IMR-90 (cell line): ENCODE data around the gene TRAPPC5. TPM values are rescaled to one million over a fixed set of nuclear protein-coding genes. Genes with fewer than 3 reads are reported as not detected.

ENCODE experiments used
- ATAC-seq: fragments of 200-7000 bp; cut with Tn5 transposase; 2 replicates; pipeline ENCODE4 v1.9.1; 2020; ENCODE audit warnings: low read depth, mild to moderate bottlenecking, moderate library complexity
- BruUV-seq: library from RNA; stranded (reverse); fragments of 400-500 nt; replicated peaks from 2 replicates; lab custom pipeline; 2021; lab: Mats Ljungman, UMichigan
- CTCF ChIA-PET: fragments of 300-600 bp; formaldehyde crosslinking; extraction: SDS; loops from one replicate; lab custom pipeline; 2021; ENCODE audit warnings: antibody characterized with exemption; lab: Yijun Ruan, JAX
- POLR2A ChIA-PET: fragments of 300-600 bp; sonication (Branson Sonifier 250); formaldehyde crosslinking; loops from one replicate; lab custom pipeline; 2022; ENCODE audit warnings: antibody characterized with exemption; ENCODE audit not compliant: unreplicated experiment; lab: Charles Lee
- DNase-seq: peaks from one replicate; pipeline ENCODE4 v3.0.0; 2013
- H2AFZ ChIP-seq: replicated peaks from 2 replicates; pipeline ENCODE3; 2013; ENCODE audit warnings: low read length, mild to moderate bottlenecking; ENCODE audit not compliant: poor library complexity
- H2AK5ac ChIP-seq: 2 replicates; pipeline ENCODE4 v1.6.1; 2013; ENCODE audit warnings: low read depth, low read length, inconsistent platforms
- H2AK9ac ChIP-seq: replicated peaks from 2 replicates; pipeline ENCODE3; 2013; ENCODE audit warnings: mild to moderate bottlenecking, low read depth, low read length, moderate library complexity; ENCODE audit not compliant: poor library complexity
- H2BK120ac ChIP-seq: 2 replicates; pipeline ENCODE4 v1.6.1; 2013; ENCODE audit warnings: low read depth, low read length, inconsistent platforms
- H2BK15ac ChIP-seq: 3 replicates; pipeline ENCODE4 v1.6.1; 2013; ENCODE audit warnings: low read depth, low read length, inconsistent platforms
- H2BK20ac ChIP-seq: 2 replicates; pipeline ENCODE4 v1.6.1; 2013; ENCODE audit warnings: low read depth, mild to moderate bottlenecking, inconsistent platforms, low read length, moderate library complexity
- H2BK5ac ChIP-seq: 2 replicates; pipeline ENCODE4 v1.6.1; 2013; ENCODE audit warnings: mild to moderate bottlenecking, low read depth, low read length, inconsistent platforms; ENCODE audit not compliant: poor library complexity, severe bottlenecking
- H3K14ac ChIP-seq: replicated peaks from 2 replicates; pipeline ENCODE4 v1.6.1; 2013; ENCODE audit warnings: low read depth, low read length, inconsistent platforms
- H3K18ac ChIP-seq: 2 replicates; pipeline ENCODE4 v1.6.1; 2013; ENCODE audit warnings: low read depth, low read length, control low read depth
- H3K23ac ChIP-seq: 2 replicates; pipeline ENCODE4 v1.6.1; 2013; ENCODE audit warnings: low read depth, low read length, inconsistent platforms
- H3K27ac ChIP-seq: 2 replicates; pipeline ENCODE4 v1.5.1; 2013; ENCODE audit warnings: mild to moderate bottlenecking, control low read depth, low read length; ENCODE audit not compliant: insufficient read depth
- H3K27me3 ChIP-seq: 2 replicates; pipeline ENCODE4 v1.6.1; 2013; ENCODE audit warnings: low read length; ENCODE audit not compliant: control insufficient read depth, insufficient read depth
- H3K36me3 ChIP-seq: 2 replicates; pipeline ENCODE4 v1.6.1; 2013; ENCODE audit warnings: low read length, mixed read lengths; ENCODE audit not compliant: control insufficient read depth, insufficient read depth
- H3K4ac ChIP-seq: 2 replicates; pipeline ENCODE4 v1.6.1; 2013; ENCODE audit warnings: low read depth, low read length, inconsistent platforms
- H3K4me1 ChIP-seq: 2 replicates; pipeline ENCODE4 v1.6.1; 2013; ENCODE audit warnings: low read length, mixed read lengths; ENCODE audit not compliant: control insufficient read depth, insufficient read depth
- H3K4me2 ChIP-seq: 2 replicates; pipeline ENCODE4 v1.6.1; 2013; ENCODE audit warnings: low read depth, mild to moderate bottlenecking, control low read depth, low read length, moderate library complexity
- H3K4me3 ChIP-seq: 2 replicates; pipeline ENCODE4 v1.5.1; 2013; ENCODE audit warnings: low read depth, mild to moderate bottlenecking, control low read depth, low read length, moderate library complexity; ENCODE audit not compliant: insufficient read depth
- H3K56ac ChIP-seq: 2 replicates; pipeline ENCODE4 v1.6.1; 2013; ENCODE audit warnings: low read length, inconsistent platforms; ENCODE audit not compliant: insufficient read depth; ENCODE audit errors: extremely low read depth
- H3K79me1 ChIP-seq, 2 experiments: 2 replicates each; pipeline ENCODE4 v1.6.1; 2013; ENCODE audit warnings: low read length in 2 of 2, inconsistent platforms in 1 of 2, low read depth in 1 of 2
- H3K9ac ChIP-seq: 2 replicates; pipeline ENCODE4 v1.6.1; 2013; ENCODE audit warnings: low read depth, low read length, control low read depth
- H3K9me1 ChIP-seq: 2 replicates; pipeline ENCODE4 v1.6.1; 2013; ENCODE audit warnings: low read length, inconsistent platforms; ENCODE audit not compliant: insufficient read depth
- H3K9me3 ChIP-seq: 2 replicates; pipeline ENCODE4 v1.6.1; 2013; ENCODE audit warnings: low read length; ENCODE audit not compliant: control insufficient read depth, insufficient read depth
- H4K20me1 ChIP-seq: 2 replicates; pipeline ENCODE4 v1.6.1; 2013; ENCODE audit warnings: low read length, inconsistent platforms; ENCODE audit not compliant: insufficient read depth
- H4K5ac ChIP-seq: 2 replicates; pipeline ENCODE4 v1.6.1; 2013; ENCODE audit warnings: mild to moderate bottlenecking, low read depth, low read length, control low read depth
- H4K8ac ChIP-seq, 2 experiments: 2 replicates each; pipeline ENCODE4 v1.6.1; 2013; ENCODE audit warnings: low read depth in 2 of 2, low read length in 2 of 2, control low read depth in 1 of 2, inconsistent platforms in 1 of 2
- H4K91ac ChIP-seq: 2 replicates; pipeline ENCODE4 v1.6.1; 2013; ENCODE audit warnings: low read depth, low read length, inconsistent platforms; ENCODE audit not compliant: insufficient read depth
- BHLHE40 ChIP-seq: fragments of 150-350 bp; IDR thresholded peaks from 2 replicates; pipeline ENCODE4 v1.6.1; 2016; ENCODE audit warnings: mild to moderate bottlenecking, low read depth, low read length
- CEBPB ChIP-seq: IDR thresholded peaks from 2 replicates; pipeline ENCODE4 v1.6.1; 2012; ENCODE audit warnings: low read depth, low read length, improper control_type of control experiment
- CHD1 ChIP-seq: IDR thresholded peaks from 2 replicates; pipeline ENCODE4 v1.6.1; 2012; ENCODE audit warnings: low read depth, low read length, improper control_type of control experiment
- CTCF ChIP-seq: conservative IDR thresholded peaks from 2 replicates; pipeline ENCODE4 v1.5.1; 2012; ENCODE audit warnings: mild to moderate bottlenecking, low read depth, low read length, improper control_type of control experiment
- ELK1 ChIP-seq: fragments of 150-350 bp; IDR thresholded peaks from 2 replicates; pipeline ENCODE4 v1.6.1; 2016; ENCODE audit warnings: low read depth, mild to moderate bottlenecking, low read length, moderate library complexity, borderline replicate concordance
- FOS ChIP-seq: fragments of 150-350 bp; IDR thresholded peaks from 2 replicates; pipeline ENCODE4 v1.6.1; 2016; ENCODE audit warnings: low read depth, low read length
- MAFK ChIP-seq: IDR thresholded peaks from 2 replicates; pipeline ENCODE4 v1.6.1; 2012; ENCODE audit warnings: low read depth, low read length, improper control_type of control experiment
- MAZ ChIP-seq: IDR thresholded peaks from 2 replicates; pipeline ENCODE4 v1.6.1; 2012; ENCODE audit warnings: low read depth, mild to moderate bottlenecking, low read length, improper control_type of control experiment, moderate library complexity, borderline replicate concordance
- MXI1 ChIP-seq: IDR thresholded peaks from 2 replicates; pipeline ENCODE4 v1.6.1; 2012; ENCODE audit warnings: low read depth, mild to moderate bottlenecking, low read length, moderate library complexity, borderline replicate concordance
- NFE2L2 ChIP-seq: fragments of 150-350 bp; IDR thresholded peaks from 2 replicates; pipeline ENCODE4 v1.6.1; 2016; ENCODE audit warnings: low read depth, mild to moderate bottlenecking, low read length
- POLR2A ChIP-seq: IDR thresholded peaks from 2 replicates; pipeline ENCODE4 v1.6.1; 2012; ENCODE audit warnings: mild to moderate bottlenecking, low read depth, low read length
- RAD21 ChIP-seq: IDR thresholded peaks from 2 replicates; pipeline ENCODE4 v1.6.1; 2012; ENCODE audit warnings: low read length, improper control_type of control experiment
- RCOR1 ChIP-seq: IDR thresholded peaks from 2 replicates; pipeline ENCODE4 v1.6.1; 2012; ENCODE audit warnings: mild to moderate bottlenecking, low read length, improper control_type of control experiment; ENCODE audit not compliant: insufficient replicate concordance
- RFX5 ChIP-seq: IDR thresholded peaks from 2 replicates; pipeline ENCODE4 v1.8.0; 2012; ENCODE audit warnings: low read depth, mild to moderate bottlenecking, low read length, moderate library complexity
- SMC3 ChIP-seq: fragments of 150-350 bp; IDR thresholded peaks from 2 replicates; pipeline ENCODE4 v1.6.1; 2016; ENCODE audit warnings: low read depth, mild to moderate bottlenecking, antibody characterized with exemption, low read length, moderate library complexity
- USF2 ChIP-seq: fragments of 150-350 bp; IDR thresholded peaks from 2 replicates; pipeline ENCODE4 v1.6.1; 2017; ENCODE audit warnings: mild to moderate bottlenecking, antibody characterized with exemption, low read length, low read depth
- WGBS, 2 experiments: methylation state at CpG; one replicate each; pipeline versions ENCODE4 v1.1.5 to v1.1.7; 2013; ENCODE audit warnings: missing lambda C conversion rate in 2 of 2; ENCODE audit not compliant: insufficient read length in 1 of 2; ENCODE audit errors: extremely low coverage in 2 of 2; 5-methylcytosine and 5-hydroxymethylcytosine counted together
- dilution Hi-C: fragments of 300-500 bp; cut with HindIII; formaldehyde crosslinking; loops from one replicate; pipeline ENCODE4 v1.14.3; 2018; ENCODE audit warnings: low sequenced_read_pairs; ENCODE audit not compliant: unreplicated experiment
- in situ Hi-C: fragments of 300-500 bp; cut with MboI; formaldehyde crosslinking; loops from 3 replicates; pipeline ENCODE4 v1.14.3; 2019; ENCODE audit warnings: low sequenced_read_pairs, inconsistent platforms, mixed read lengths
- intact Hi-C: fragments of 100-400 bp; cut with micrococcal nuclease; formaldehyde crosslinking; loops from 2 replicates; pipeline ENCODE4 v1.10.0; 2022
- polyA plus RNA-seq, 3 experiments: library from polyadenylated mRNA; depleted of rRNA; stranded (reverse); fragments of >200 nt; gene quantifications; 2 replicates each; pipeline ENCODE4 v1.2.3, GENCODE V29; 2012; ENCODE audit warnings: low replicate concordance in 1 of 3
- total RNA-seq: library from RNA; depleted of rRNA; stranded (reverse); fragments of >200 nt; gene quantifications from 2 replicates; pipeline ENCODE4 v1.2.3, GENCODE V29; 2012

The TRAPPC5 gene
- total and polyA plus RNA-seq, 2 of the 4 experiments (the other 2 are of a cell fraction), result 54.7 to 109 TPM

GRCh38 chr19:7701049-7701653 is 20.5 kb downstream of the TRAPPC5 start:
- H3K18ac ChIP-seq, result no peak overlapping the region
- no peaks in the 10 kb centered on the region for H3K4me1 ChIP-seq
- TF ChIP-seq CTCF, result no peak
- no peak for TF ChIP-seq MXI1
- no peak for TF ChIP-seq NFE2L2
- no peak for TF ChIP-seq MAZ
- no peak for TF ChIP-seq MAFK
- TF ChIP-seq RFX5, result no peak
- TF ChIP-seq ELK1, result no peak
- TF ChIP-seq CEBPB, result no peak
- TF ChIP-seq RAD21, result no peak
- no peak for TF ChIP-seq BHLHE40
- no peak for TF ChIP-seq SMC3
- no peak for TF ChIP-seq USF2
- no peak for TF ChIP-seq RCOR1
- TF ChIP-seq CHD1, result no peak
- TF ChIP-seq FOS, result no peak
- TF ChIP-seq POLR2A, result no peak
- intact Hi-C loops, result no loop called here
- POLR2A ChIA-PET, result no interaction called here
- H3K36me3 ChIP-seq, result no peaks in the 10 kb centered on the region
- no peak overlapping the region for H3K27ac ChIP-seq
- no peak overlapping the region for H3K9ac ChIP-seq
- no peak overlapping the region for H3K56ac ChIP-seq
- H2BK20ac ChIP-seq, result no peak overlapping the region
- in situ Hi-C loops, result no loop called here
- H3K4ac ChIP-seq, result no peak overlapping the region
- peaks cover 26% of the 10 kb centered on the region for H3K27me3 ChIP-seq
- CTCF ChIA-PET, result no interaction called here
- no peak overlapping the region for H2AK9ac ChIP-seq
- no peaks in the 10 kb centered on the region for H3K9me1 ChIP-seq
- no peak overlapping the region for H3K4me2 ChIP-seq
- no peak overlapping the region for H3K4me3 ChIP-seq
- dilution Hi-C loops, result no loop called here
- no peak overlapping the region for H2AK5ac ChIP-seq
- no peak overlapping the region for H3K23ac ChIP-seq
- no peaks in the 10 kb centered on the region for H3K79me1 ChIP-seq
- ATAC-seq (no peak), DNase-seq (no peak)
- H2BK15ac ChIP-seq, result no peak overlapping the region
- H4K8ac ChIP-seq, result no peak overlapping the region
- H4K5ac ChIP-seq, result no peak overlapping the region
- no peak overlapping the region for H4K91ac ChIP-seq
- no peak overlapping the region for H2BK5ac ChIP-seq
- WGBS, 2 experiments, result 83% methylated on average over 2 of the region's 12 CpGs; no CpG with 5 or more reads in 1 of the 2 experiments
- no peaks in the 10 kb centered on the region for H4K20me1 ChIP-seq
- H3K14ac ChIP-seq, result no peak overlapping the region
- no peaks in the 10 kb centered on the region for H3K9me3 ChIP-seq
- no peak overlapping the region for H2BK120ac ChIP-seq
- H2AFZ ChIP-seq, result no peak overlapping the region
- no TSS peak for BruUV-seq
